Measurements from ENCODE around the gene TNFSF11. TPM values are rescaled to one million over a fixed set of nuclear protein-coding genes. Genes with fewer than 3 reads are reported as not detected.

The TNFSF11 gene
- total RNA-seq, 1 donor from 2014 or later = not detected

DNA sequence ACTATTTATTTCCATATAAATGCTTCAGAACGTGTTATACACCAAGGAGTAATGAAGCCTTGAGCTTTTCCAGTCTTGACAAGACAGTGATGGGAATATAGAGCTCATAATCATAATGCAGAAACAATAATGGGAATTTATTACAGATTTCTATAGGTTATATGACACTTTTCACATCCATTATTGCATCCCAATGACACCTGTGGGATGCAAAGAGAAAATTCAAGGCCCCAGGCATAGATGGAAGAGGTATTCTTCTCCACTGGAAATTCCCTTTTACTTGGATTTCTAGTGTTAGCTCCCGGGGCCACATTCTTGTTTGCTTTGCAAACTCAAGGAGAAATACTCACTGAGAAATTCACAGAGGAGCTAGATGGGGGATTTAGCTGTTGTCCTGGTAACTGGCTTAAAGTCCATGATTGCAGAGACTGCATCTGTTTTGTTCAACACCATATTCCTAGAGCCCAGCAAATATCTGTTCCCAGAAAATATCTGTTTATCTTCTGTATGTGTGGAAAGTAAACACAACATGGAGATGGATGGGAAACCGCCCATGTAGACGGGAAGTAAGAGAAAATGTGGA is 30.6 kb upstream of the TNFSF11 start:
- H3K9me3 Mint-ChIP-seq = no peaks in the 10 kb centered on the region
- H3K36me3 Mint-ChIP-seq = no peaks in the 10 kb centered on the region
- peaks cover 5% of the 10 kb centered on the region for H3K27me3 Mint-ChIP-seq (ENCODE audit: low read depth)
- H3K4me1 Mint-ChIP-seq = peaks cover 10% of the 10 kb centered on the region
- H3K27ac Mint-ChIP-seq = no peak overlapping the region
- H3K4me3 Mint-ChIP-seq = no peak overlapping the region
- TF ChIP-seq, protein P1, sequence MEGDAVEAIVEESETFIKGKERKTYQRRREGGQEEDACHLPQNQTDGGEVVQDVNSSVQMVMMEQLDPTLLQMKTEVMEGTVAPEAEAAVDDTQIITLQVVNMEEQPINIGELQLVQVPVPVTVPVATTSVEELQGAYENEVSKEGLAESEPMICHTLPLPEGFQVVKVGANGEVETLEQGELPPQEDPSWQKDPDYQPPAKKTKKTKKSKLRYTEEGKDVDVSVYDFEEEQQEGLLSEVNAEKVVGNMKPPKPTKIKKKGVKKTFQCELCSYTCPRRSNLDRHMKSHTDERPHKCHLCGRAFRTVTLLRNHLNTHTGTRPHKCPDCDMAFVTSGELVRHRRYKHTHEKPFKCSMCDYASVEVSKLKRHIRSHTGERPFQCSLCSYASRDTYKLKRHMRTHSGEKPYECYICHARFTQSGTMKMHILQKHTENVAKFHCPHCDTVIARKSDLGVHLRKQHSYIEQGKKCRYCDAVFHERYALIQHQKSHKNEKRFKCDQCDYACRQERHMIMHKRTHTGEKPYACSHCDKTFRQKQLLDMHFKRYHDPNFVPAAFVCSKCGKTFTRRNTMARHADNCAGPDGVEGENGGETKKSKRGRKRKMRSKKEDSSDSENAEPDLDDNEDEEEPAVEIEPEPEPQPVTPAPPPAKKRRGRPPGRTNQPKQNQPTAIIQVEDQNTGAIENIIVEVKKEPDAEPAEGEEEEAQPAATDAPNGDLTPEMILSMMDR (IDR thresholded peaks at IDR 0.05; ENCODE audit: unreplicated experiment) = no peak
- no peak for DNase-seq (ENCODE audit: low spot score in 2 of 2, unreplicated experiment in 2 of 2)

DNA sequence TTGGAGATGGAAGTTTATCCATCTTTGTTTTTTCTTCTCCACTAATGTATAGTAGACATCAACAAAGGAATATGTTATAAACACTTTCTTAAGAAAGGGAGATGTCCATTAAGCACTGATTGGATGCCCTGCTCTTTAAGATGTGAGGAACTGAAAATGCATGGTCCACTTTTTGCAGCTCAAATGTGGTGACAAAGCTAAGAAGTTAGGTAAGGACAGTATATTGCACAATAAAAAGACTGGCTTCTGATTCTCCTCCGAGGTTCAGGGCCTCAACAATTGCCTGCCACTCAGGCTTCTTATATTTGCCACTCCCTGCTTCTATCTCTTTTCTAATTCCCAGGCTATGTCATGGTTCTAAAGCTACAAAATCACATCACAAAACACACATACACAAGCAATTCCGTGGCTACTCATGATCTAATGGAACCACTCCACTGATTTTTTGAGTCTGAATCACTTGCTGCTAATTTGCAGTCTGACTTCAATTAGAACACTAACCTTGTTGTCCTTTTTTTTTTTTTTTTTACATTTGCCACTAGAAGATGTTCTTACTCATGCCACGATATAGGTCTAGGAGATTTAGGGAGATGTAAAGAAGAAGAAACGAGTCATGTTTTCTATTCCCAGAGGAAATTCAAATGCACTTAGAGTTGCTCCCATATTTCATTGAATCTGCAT is 29.6 kb upstream of the TNFSF11 start:
- Mint-ChIP-seq H3K36me3 (no peaks in the 10 kb centered on the region), H3K27me3 (ENCODE audit: low read depth) (peaks cover 5% of the 10 kb centered on the region), H3K4me3 (no peak overlapping the region), H3K27ac (no peak overlapping the region), H3K9me3 (no peaks in the 10 kb centered on the region), H3K4me1 (peaks cover 11% of the 10 kb centered on the region)
- TF ChIP-seq, protein P1 (IDR thresholded peaks at IDR 0.05; ENCODE audit: unreplicated experiment) = no peak
- no peak for DNase-seq (ENCODE audit: low spot score in 2 of 2, unreplicated experiment in 2 of 2)

- Mint-ChIP-seq H3K4me1 (peaks cover 10% of the 10 kb centered on the region), H3K27ac (no peak overlapping the region), H3K4me3 (no peak overlapping the region), H3K36me3 (no peaks in the 10 kb centered on the region), H3K27me3 (ENCODE audit: low read depth) (peaks cover 4% of the 10 kb centered on the region), H3K9me3 (no peaks in the 10 kb centered on the region)
- DNase-seq (ENCODE audit: low spot score in 2 of 2, unreplicated experiment in 2 of 2) = no peak
- TF ChIP-seq, protein P1 (IDR thresholded peaks at IDR 0.05; ENCODE audit: unreplicated experiment) = no peak
These were observed 28.1 kb upstream of the TNFSF11 start for GRCh38 chr13:42545842-42546241.

DNA sequence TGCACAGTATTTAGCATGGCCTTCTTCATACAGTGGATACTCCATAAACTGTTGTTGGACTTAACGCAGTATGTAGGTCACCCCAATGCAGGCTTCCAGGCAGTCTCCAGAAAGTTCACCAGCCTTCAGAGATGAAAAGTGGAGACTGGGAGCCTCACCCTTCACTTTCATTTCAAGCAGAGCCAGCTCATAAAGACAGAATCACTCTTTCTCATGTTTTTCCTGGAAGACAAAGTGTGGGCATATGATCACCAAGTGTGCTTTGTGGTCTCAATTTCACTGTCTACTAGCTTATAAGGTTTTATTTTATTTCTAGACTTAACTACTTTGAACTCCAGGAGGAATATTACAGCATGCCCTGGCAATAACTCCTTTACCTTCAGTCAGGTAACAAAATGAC is 26.3 kb upstream of the TNFSF11 start:
- Mint-ChIP-seq H3K4me1 (peaks cover 10% of the 10 kb centered on the region), H3K27ac (no peak overlapping the region), H3K36me3 (no peaks in the 10 kb centered on the region), H3K9me3 (no peaks in the 10 kb centered on the region), H3K27me3 (ENCODE audit: low read depth) (peaks cover 2% of the 10 kb centered on the region), H3K4me3 (no peak overlapping the region)
- DNase-seq (ENCODE audit: low spot score in 2 of 2, unreplicated experiment in 2 of 2) = no peak
- TF ChIP-seq, protein P1 (IDR thresholded peaks at IDR 0.05; ENCODE audit: unreplicated experiment) = no peak

DNA sequence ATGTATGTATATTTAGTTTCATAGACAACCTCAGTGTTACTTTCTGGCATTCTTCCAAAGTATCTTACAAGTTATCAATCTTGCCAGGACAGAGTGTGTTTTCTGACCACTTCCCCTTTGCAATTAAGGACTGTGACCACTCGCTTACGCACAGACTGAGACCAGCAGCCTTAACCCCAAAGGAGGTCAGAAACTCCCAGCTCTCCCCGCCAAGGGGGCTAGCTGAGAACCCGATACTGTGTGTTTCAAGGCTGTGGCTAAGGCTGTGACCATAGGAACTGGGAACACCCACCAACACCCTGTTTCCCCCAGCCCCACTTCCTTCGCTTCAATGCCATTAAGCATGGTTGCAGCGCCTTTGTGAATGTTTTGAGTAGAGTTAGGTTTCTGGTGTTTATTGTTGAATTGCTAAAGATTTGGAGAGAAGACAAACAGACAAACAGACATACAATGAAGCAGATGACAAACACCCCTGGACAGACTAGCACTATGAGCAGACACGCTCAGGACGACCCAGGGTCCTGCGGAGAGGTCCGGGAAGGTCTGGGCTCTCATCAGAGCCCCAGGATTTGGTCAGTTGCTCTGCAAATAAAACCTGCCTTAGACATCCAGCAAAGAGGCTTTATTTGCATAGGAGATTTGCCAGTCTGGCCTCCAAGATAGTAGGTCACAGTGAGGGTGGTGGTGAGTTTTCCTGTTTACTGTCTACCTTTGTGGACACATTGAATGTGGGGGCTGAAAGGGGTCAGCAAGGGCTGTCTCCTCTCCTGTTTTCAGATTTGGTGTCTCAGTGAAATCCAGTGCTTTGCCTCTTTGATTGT is 25.0 kb upstream of the TNFSF11 start:
- no peak for DNase-seq (ENCODE audit: low spot score in 2 of 2, unreplicated experiment in 2 of 2)
- H3K9me3 Mint-ChIP-seq = no peaks in the 10 kb centered on the region

More for the DNA sequence above, 25.0 kb upstream of the TNFSF11 start:
- peaks cover 4% of the 10 kb centered on the region for H3K27me3 Mint-ChIP-seq (ENCODE audit: low read depth)
- peaks cover 10% of the 10 kb centered on the region for H3K4me1 Mint-ChIP-seq
- no peak overlapping the region for H3K4me3 Mint-ChIP-seq
- no peaks in the 10 kb centered on the region for H3K36me3 Mint-ChIP-seq
- no peak overlapping the region for H3K27ac Mint-ChIP-seq
- TF ChIP-seq, protein P1 (IDR thresholded peaks at IDR 0.05; ENCODE audit: unreplicated experiment) = no peak
